Activated effector memory CD4-positive, alpha-beta T cell treated with Interleukin-2 at 50 U/mL for 16 hours (primary cell): Measurements from ENCODE around the gene FANCM.
A peak's percentile ranks its signal among the peaks of the same experiment; 100 is the strongest.

ENCODE experiments used
- DNase-seq: peaks from one replicate; pipeline ENCODE4 v3.0.0-alpha.2; 2020

FANCM gene, protein sequence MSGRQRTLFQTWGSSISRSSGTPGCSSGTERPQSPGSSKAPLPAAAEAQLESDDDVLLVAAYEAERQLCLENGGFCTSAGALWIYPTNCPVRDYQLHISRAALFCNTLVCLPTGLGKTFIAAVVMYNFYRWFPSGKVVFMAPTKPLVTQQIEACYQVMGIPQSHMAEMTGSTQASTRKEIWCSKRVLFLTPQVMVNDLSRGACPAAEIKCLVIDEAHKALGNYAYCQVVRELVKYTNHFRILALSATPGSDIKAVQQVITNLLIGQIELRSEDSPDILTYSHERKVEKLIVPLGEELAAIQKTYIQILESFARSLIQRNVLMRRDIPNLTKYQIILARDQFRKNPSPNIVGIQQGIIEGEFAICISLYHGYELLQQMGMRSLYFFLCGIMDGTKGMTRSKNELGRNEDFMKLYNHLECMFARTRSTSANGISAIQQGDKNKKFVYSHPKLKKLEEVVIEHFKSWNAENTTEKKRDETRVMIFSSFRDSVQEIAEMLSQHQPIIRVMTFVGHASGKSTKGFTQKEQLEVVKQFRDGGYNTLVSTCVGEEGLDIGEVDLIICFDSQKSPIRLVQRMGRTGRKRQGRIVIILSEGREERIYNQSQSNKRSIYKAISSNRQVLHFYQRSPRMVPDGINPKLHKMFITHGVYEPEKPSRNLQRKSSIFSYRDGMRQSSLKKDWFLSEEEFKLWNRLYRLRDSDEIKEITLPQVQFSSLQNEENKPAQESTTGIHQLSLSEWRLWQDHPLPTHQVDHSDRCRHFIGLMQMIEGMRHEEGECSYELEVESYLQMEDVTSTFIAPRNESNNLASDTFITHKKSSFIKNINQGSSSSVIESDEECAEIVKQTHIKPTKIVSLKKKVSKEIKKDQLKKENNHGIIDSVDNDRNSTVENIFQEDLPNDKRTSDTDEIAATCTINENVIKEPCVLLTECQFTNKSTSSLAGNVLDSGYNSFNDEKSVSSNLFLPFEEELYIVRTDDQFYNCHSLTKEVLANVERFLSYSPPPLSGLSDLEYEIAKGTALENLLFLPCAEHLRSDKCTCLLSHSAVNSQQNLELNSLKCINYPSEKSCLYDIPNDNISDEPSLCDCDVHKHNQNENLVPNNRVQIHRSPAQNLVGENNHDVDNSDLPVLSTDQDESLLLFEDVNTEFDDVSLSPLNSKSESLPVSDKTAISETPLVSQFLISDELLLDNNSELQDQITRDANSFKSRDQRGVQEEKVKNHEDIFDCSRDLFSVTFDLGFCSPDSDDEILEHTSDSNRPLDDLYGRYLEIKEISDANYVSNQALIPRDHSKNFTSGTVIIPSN (N-terminal part only)

DNA sequence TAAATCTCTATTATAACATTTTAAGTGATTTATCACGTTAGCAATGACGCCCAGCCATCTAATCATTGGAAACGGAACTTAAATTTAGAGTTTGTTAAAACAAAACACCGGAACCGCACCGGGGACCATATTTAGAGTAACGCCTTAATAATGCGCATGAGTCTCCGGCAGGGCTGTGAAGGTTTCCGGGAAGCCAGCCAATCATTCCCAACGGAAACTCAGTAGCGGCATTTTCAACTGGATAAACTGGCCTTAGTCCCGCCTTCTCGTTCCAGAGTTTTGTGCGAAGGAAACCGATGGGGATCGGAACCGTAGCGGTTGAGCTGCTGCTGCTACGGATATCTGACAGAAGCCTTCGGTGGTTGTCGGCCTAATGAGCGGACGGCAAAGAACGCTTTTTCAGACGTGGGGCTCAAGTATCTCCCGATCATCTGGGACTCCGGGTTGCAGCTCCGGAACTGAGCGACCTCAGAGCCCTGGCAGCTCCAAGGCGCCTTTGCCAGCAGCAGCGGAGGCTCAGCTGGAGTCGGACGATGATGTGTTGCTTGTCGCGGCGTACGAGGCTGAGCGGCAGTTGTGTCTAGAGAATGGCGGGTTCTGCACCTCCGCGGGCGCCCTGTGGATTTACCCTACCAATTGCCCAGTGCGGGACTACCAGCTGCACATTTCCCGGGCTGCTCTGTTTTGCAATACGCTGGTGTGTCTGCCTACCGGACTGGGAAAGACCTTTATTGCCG is at the start of gene FANCM:
Gene FANCM, plus strand, starts transcription at position 272 of the 737 bp plus-strand sequence. Its CDS starts 102 bp downstream, at position 374.
- DNase-seq: peak; percentile 76

DNA sequence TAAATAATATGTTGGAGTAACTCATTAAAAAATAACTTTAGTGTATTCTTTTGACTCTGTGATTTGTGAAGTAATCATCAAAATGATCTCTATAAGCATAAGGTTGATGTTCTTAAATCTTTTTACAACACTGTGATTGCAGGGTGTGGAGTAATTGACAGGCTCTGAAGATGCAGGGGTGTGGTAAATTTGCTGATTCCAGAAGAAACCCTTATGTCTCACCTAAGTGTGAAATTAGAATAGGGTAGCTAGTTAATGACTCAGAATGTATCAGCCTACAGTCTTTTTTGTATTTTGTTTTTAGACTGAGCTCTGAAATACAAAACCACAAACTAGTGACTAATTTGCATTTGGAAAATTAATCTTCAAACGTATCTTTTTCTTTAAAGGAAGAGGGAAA is 45.9 kb upstream of the FANCM start:
- no peak for DNase-seq

DNA sequence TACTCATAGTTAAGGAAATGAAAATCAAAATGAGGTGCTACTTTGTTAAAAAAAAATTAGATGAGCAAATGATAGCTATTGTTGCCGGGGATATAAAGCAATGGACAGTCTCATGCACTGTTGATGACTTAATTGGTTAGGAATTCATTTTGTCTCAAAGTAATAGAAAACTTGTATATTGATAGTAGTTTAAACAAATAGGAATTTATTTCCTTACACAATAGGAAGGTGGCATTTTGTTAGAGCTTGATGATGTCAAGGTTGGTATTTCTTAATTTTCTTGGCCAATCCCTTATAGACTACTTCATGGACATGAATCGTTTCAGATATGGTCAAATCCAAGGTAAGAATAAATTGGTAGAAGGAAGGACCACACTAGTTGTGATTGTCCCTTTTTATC is 44.0 kb upstream of the FANCM start:
- no peak for DNase-seq

DNA sequence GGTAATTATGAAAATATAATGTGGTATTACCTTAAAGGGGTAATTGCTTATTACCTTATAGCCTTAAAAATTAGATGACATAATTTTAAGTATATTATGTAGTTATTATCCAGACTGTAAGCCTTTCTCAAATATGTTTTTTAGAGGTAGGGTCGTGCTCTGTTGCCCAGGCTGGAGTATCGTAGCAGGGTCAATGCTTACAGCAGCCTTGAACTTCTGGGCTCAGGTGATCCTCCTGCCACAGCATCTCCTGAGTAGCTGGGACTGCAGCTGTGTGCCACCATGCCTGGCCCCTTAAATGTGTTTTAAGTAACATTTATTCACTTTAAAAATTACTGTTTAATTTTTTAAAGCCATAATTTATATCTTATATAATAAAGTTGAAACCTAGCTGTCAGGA is 41.5 kb upstream of the FANCM start:
- DNase-seq: no peak

DNA sequence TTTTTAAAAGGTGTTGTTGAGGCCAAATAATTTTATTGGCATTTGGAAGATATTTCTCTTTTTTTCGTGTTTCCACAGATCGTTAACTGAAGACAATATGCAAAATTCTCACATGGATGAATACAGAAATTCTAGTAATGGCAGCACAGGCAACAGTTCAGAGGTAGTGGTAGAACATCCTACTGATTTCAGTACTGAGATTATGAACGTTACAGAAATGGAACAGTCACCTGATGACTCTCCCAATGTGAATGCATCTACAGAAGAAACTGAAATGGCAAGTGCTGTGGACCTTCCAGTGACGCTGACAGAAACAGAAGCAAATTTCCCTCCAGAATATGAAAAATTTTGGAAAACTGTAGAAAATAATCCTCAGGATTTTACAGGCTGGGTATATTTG is 40.6 kb upstream of the FANCM start:
- no peak for DNase-seq

DNA sequence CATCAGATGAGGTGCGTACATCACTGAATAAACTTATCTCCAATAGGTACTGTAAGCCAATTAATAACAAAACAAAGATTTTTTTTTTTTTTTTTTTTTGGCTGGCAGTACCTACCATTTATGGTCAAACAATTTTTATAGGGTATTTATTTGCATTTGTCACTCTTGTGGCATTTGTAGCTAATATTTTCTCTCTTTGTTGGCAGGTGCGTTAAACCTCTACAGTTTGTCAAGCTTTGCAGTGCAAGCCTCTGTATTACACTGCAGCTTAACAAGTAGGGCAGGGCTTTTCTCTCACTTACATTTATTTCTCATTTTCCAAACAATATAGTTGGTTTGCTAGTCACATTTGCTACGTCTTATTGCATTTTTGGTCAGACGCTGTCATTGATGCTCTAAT is 39.5 kb upstream of the FANCM start:
- DNase-seq: no peak

DNA sequence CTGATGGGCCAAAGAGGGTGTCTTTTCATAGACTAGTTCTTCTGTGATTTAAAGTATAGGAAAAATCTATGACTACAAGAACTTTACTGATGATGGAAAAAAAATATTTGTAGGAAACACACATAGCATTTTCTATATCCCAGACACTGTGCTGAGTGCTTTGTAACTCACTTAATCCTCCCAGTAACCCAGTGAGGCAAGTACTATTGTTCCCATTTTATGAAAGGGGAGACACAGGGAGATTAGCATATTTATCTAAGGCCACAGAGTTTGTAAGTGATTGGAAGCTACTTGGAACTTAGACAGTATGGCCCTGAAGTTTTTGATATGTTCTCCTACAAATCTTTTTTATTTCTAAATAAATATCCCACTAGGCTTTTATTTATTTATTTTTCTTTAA is 31.9 kb upstream of the FANCM start:
- no peak for DNase-seq

DNA sequence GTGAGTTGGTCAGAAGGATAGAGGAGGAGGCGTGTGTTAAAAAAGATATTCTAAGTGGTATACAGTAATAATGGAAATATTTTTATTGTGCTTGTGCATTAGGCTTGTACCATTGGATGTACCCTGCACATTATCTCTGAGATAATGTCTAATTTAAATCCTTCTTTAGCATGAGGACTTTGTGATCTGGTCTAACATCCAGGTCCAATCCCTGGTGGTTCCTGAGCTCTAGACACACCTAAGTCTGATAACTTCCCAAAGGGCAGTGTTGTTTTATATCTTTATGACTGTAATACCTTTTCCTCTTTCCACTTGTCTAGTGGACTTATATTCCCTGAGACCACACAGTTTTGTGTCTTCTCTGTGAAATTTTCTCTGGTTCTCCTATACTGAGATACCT is 31.2 kb upstream of the FANCM start:
- no peak for DNase-seq

DNA sequence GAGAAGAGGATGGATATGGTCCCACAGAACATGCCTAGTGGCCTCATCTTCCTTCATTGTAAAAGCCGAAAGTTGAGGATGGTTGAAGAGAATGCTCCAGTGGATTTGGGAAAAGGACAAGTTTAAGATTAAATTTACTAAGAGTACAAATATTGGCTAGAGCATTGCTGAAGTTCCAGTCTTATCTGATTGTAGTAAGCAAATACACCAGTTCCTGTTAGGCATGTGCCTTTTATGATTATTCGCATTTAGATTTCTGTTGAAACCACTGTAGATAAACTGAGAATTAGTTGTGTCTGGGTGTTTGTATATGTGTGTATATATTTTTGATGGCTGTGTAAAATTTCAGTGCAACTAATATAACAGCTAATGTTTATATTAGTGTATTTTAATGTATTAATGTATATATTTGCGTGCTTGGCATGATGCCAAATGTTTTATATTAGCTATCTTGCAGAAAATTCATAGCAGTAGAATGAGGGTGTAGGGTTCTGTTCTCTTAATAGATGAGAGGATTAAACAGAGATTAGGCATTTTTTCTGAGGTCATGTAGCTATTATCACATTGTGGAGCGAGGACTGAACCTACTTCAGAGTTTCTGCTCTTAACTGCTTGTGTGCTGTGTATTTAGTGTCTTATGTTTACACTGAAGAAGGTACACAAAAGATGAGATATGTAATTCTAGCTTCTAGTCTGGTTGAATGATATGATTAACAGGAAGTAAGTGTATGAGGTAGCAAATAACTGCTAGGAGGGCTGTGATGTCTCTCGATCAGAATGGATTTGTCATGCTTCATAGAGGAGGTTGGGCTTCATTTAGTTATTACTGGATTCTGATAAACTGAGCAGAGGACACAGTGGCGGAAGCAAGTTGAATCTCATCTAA is 22.6 kb upstream of the FANCM start:
- no peak for DNase-seq

DNA sequence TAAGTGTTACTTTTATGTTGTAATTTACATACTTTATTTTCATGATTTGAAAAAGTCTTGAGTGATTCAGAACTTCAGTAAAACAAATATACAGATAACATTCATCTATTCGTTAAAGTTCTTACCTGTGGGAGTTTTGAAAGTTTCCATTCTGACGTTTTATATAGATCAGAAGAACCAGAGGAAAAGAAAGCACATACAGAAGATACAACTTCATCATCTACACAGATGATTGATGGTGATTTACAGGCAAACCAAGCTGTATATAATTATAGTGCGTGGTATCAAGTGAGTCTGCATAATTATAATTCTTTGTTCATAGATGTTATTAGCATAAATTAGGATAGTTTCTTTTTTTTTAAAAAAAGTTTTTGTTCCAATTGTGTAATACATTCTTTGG is 21.4 kb upstream of the FANCM start:
- DNase-seq: no peak

DNA sequence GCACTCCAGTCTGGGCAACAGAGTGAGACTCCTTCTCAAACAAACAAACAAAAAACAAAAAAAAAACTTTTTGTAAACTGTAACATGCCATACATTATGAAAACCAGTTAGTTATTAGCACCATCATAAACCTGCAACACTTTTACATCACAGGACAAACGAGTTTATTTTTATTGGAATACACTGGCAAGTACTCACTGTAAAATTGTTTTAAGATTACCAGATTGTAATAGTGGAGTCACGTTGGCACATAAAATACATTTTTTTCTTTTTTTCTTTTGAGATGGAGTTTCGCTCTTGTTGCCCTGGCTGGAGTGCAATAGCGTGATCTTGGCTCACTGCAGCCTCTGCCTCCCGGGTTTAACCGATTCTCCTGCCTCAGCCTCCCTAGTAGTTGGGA is 17.1 kb upstream of the FANCM start:
- no peak for DNase-seq

DNA sequence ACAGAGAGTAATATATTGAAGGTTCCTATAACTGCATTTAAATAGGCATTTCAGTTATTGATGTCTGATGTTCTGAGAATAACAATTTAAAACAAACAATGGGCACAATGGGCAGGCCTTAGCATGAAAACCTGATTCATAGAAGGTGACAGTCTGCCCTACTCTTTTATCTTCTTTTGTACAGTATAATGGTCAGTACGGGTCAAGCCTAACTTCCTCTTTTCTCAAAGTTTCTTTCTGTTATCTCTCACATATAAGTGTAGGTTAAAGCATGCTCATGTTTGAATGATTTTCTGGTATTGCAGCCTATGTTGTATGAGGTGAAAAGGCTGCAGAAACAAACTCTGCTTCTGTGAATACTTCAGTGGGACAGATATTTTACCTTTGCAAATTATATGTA is 15.6 kb upstream of the FANCM start:
- DNase-seq: no peak

DNA sequence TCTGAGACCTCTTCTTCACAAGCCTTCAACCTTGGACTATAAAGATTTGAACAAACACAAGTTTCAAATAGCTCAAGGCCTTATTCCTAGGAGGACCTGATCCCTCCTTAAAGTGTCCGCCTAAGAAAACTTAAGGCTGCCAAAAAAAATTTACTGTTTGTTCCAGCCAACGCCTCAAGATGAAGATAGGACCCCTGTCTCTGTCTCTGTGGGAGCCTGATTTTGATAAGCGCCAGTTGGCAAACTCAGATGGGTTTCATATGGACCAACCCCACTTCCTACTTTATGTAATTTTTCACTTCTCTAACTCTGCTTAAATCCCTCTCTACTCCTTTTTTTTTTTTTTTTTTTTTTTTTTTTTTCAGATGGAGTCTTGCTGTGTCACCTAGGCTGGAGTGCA is 12.5 kb upstream of the FANCM start:
- no peak for DNase-seq

DNA sequence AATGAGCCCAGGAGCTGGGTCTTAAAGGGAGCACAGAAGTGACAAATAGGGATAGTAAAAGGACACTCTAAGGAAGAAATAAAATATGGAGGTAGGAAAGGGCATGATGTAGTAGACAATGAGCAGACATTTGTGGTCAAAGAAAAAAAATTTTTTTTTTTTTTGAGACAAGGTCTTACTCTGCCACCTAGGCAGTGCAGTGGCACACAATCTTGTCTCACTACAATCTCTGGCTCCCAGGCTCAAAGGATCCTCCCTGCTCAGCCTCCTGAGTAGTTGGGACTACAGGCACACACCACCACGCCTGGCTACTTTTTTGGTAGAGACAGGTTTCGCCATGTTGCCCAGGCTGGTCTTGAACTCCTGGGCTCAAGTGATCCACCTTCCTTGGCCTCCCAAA is 10.0 kb upstream of the FANCM start:
- no peak for DNase-seq

DNA sequence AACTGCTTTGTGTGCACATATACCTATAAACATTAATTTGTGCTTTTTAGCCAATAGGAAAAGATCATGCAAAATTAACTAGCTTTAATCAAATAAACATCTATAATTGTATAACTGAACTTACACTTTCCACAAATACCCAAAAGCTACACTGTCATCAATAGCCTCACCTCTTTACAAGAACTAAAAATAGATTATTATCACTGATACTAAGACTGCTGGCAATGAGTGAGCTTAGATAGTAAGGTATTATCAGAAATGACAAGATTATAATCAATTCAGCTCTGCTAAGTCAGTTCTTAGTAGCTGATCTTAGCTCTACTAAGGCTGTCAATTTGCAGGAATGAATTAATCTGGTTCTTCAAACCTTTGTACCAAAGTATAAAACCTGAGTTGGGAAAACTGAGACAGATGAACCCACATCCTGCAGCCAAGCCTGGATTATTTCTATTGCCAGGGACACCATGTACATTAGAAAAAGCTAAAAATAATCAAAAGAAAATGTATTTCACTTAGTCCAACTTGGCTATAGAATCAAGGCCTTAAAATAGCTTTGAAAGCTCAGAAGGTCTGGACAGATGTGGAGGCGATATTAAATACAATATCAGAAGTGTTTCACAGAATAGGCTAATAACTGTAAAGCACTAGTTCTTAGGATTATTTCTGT is 6.6 kb upstream of the FANCM start:
- DNase-seq: no peak

DNA sequence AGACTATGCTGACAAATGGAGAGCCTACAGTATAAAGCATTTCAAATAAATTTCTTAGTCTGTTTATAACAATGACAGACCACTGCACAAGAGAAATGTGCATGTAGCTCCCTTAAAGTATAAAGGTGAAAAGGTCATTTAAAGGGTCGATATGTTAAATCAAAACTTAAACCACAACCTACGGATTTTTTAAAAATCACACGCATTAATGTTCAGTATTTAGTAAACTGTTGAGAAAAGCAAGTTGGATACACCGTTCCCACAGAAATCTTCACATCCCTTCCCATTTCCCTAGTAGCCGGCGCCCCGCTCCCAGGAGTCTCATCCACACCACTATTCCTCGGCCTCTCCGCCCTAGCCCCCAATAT is 2.1 kb upstream of the FANCM start:
- DNase-seq: no peak

DNA sequence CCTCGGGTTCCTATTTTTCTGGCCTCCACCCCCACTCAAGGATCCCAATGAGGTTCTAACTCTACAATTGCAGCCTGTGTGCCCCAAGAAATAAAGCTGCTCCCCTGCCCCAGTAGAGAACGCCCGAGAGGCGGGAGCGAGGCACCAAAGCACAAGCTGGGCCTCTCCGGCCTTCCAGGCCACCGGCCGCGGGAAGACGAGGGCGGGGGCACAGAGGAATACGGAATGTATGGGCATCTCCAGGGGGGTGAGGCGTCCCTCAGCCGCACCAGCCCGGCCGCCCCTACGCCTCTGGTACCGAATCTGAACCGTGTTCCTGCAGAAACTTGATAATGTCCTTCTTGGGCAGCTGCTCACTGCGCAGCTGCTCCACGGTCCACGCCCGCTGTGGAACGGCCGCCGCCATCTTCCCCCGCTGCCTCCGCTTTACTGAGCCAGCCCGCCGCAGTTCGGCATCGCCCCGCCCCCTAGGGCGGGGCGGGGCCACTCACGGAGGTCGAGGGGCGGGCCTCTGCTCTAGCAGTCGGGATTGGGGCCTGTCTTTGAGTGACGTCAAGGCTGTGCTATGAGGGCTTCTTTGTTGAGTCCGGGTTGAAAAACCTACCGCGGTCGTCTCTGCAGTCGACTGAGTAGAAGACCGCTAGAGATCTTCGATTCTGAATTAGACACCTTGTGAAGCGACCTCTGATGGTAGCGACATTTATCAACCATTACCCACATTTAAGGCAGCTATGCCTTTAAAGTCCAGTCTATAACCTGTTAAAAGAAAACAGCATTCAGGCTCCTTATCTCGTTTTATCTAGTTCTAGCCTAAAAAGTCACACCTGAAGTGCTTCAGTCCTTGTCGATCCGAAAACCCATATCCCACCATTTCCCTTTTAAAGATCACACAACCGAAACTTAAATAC is 1.4 kb upstream of the FANCM start, which contains the start of gene FKBP3:
Gene FKBP3, minus strand, starts transcription at position 431 of the 908 bp plus-strand sequence. Its CDS starts 25 bp downstream, at position 406.
- peak; percentile 94 for DNase-seq

DNA sequence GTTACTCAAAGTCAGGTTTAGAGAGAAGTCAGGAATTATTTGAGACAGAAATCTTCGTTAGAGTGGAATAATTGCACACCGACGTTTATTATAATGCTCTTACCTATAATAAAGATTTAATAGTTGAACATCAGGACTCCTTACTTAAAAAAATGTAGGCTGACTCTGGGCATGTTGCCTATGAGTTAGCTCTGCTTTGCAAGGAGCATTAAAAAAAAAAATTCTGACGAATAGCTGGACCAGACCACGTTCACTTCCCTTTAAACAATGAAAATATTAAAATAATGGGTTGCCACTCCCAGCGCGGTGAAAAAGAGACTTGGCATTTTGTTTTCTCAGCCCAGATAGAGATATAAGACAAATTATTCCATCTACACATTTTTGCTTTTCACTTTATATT is 574 bp upstream of the FANCM start:
- DNase-seq: no peak

DNA sequence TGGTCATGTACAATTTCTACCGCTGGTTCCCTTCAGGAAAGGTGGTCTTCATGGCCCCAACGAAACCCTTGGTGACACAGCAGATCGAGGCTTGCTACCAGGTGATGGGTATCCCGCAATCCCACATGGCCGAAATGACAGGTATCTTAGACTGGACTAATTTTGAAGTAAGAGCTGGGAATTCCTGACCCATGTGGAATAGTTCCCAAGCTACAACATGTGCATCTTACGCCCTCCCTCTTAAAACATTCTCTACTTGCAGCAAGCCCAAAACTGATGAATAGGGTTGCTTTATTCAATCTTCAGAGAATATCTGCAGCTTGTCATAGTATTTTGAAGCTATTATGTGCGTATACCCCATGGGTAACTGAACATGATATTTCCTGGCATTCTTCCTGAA is 669 bp downstream of the FANCM start:
- DNase-seq: no peak
